ENCODE results near the gene GNPTG.

DNA sequence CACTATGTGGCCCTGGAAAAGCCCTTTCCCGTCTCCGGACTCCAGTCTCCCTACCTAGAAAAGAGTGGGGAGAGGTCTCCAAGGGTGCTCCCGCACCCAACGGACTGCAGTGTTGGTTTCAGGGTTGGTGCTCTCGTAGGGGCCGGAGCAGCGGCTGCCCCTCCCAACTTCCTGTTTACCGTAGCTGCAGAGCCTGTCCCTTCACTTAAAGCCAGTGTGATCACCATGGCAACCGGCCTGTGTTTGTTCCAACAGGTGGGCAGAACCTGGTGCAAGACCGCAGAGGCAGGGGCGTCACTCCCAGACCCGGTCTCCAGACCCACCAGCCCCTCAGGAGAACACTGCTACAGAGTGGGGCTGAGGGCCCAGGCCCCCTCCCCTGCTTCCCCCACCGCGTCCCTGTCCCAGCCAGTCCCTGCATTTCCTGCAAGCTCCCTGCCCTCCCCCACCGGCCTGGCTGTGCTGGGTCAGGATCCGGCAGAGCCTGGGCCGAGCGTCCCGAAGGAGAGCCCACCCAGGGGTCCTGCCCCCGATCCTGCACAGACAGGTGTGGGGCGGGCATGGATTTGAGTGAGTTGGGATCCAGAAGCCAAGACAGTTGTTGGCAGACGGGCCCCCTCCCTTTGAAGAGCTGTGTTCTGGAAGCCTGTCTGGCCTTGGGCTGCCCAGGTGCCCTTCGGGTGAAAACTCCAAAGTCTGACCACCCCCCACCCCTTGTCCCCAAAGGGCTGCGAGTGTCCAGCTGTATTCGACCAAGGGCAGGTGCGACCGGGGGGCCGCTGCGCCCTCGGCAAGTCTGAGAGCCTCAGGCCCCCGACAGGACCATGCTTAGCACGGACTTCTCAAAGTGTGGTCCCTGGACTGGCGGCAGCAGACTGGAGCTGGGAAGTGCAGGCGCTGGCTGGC lies 19.8 kb upstream of the GNPTG start:
- TF ChIP-seq, protein P1, sequence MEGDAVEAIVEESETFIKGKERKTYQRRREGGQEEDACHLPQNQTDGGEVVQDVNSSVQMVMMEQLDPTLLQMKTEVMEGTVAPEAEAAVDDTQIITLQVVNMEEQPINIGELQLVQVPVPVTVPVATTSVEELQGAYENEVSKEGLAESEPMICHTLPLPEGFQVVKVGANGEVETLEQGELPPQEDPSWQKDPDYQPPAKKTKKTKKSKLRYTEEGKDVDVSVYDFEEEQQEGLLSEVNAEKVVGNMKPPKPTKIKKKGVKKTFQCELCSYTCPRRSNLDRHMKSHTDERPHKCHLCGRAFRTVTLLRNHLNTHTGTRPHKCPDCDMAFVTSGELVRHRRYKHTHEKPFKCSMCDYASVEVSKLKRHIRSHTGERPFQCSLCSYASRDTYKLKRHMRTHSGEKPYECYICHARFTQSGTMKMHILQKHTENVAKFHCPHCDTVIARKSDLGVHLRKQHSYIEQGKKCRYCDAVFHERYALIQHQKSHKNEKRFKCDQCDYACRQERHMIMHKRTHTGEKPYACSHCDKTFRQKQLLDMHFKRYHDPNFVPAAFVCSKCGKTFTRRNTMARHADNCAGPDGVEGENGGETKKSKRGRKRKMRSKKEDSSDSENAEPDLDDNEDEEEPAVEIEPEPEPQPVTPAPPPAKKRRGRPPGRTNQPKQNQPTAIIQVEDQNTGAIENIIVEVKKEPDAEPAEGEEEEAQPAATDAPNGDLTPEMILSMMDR (IDR thresholded peaks at IDR 0.05; ENCODE audit: control extremely low read depth in 1 of 3, insufficient read depth in 1 of 3, low read depth in 1 of 3, low read length in 3 of 3): no peak
- TF ChIP-seq CHD2 (IDR thresholded peaks at IDR 0.05; ENCODE audit: low read length): no peak
- TF ChIP-seq EZH2 (IDR thresholded peaks at IDR 0.05; ENCODE audit: low read depth, low read length, severe bottlenecking): peak; percentile 27
- no peak for TF ChIP-seq SUZ12 (IDR thresholded peaks at IDR 0.05; ENCODE audit: low read length)
- 0 out of 2 replicates have a peak, but pooled peaks have one; percentile 77 for TF ChIP-seq TCF12 (IDR thresholded peaks at IDR 0.05; ENCODE audit: low read depth, low read length)
- TF ChIP-seq EGR1 (IDR thresholded peaks at IDR 0.05; ENCODE audit: borderline replicate concordance, low read depth, low read length): no peak
- TF ChIP-seq CEBPB (IDR thresholded peaks at IDR 0.05; ENCODE audit: low read depth, low read length): no peak
- peak in 1 of 2 experiments; percentile 63; a peak in 1 of 3 replicates for TF ChIP-seq POLR2A (IDR thresholded peaks at IDR 0.05; ENCODE audit: control extremely low read depth in 1 of 2, low read depth in 2 of 2, low read length in 2 of 2)
- TF ChIP-seq, protein P2, sequence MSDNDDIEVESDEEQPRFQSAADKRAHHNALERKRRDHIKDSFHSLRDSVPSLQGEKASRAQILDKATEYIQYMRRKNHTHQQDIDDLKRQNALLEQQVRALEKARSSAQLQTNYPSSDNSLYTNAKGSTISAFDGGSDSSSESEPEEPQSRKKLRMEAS (IDR thresholded peaks at IDR 0.05): peak; percentile 29; the same call in 1 of the 2 replicates
- TF ChIP-seq TAF1 (IDR thresholded peaks at IDR 0.05; ENCODE audit: low read depth, low read length): peak; percentile 51; the same call in 1 of the 2 replicates
- TF ChIP-seq, protein P3, sequence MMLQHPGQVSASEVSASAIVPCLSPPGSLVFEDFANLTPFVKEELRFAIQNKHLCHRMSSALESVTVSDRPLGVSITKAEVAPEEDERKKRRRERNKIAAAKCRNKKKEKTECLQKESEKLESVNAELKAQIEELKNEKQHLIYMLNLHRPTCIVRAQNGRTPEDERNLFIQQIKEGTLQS (IDR thresholded peaks at IDR 0.05; ENCODE audit: insufficient read depth, low read depth, low read length): no peak
- TF ChIP-seq FOSL1 (IDR thresholded peaks at IDR 0.05; ENCODE audit: insufficient read depth, low read depth, low read length): no peak
